HEK293 (cell line): Measurements from ENCODE around the gene DRICH1.

Experiments
- ATF2 ChIP-seq: fragments of 450-650 bp; formaldehyde crosslinking; IDR thresholded peaks from 2 replicates; pipeline ENCODE4 v1.5.1; 2016; ENCODE audit warnings: missing biosample characterization, missing genetic modification characterization, low read depth
- CTCF ChIP-seq: fragments of 450-650 bp; formaldehyde crosslinking; IDR thresholded peaks from 2 replicates; pipeline ENCODE4 v1.5.1; 2016; ENCODE audit warnings: missing biosample characterization, missing genetic modification characterization
- HOXA7 ChIP-seq: sonication (generic); formaldehyde crosslinking; IDR thresholded peaks from 2 replicates; pipeline ENCODE4 v1.8.1; 2022; ENCODE audit warnings: missing genetic modification reagents, borderline replicate concordance
- RBAK ChIP-seq: fragments of 450-650 bp; formaldehyde crosslinking; IDR thresholded peaks from 2 replicates; pipeline ENCODE4 v1.5.1; 2016; ENCODE audit warnings: missing biosample characterization, missing genetic modification characterization
- ZBTB26 ChIP-seq: fragments of 450-650 bp; formaldehyde crosslinking; optimal IDR thresholded peaks from 2 replicates; pipeline ENCODE3; 2016; ENCODE audit warnings: missing biosample characterization, mild to moderate bottlenecking, missing genetic modification characterization
- ZNF23 ChIP-seq: fragments of 450-650 bp; formaldehyde crosslinking; IDR thresholded peaks from 2 replicates; pipeline ENCODE4 v1.5.1; 2016; ENCODE audit warnings: missing biosample characterization, missing genetic modification characterization, borderline replicate concordance
- ZNF510 ChIP-seq: fragments of 450-650 bp; formaldehyde crosslinking; IDR thresholded peaks from 2 replicates; pipeline ENCODE4 v1.5.1; 2018; ENCODE audit warnings: mild to moderate bottlenecking, missing genetic modification characterization, missing biosample characterization; ENCODE audit not compliant: insufficient replicate concordance
- ZNF555 ChIP-seq: fragments of 450-650 bp; formaldehyde crosslinking; conservative IDR thresholded peaks from 2 replicates; pipeline ENCODE4 v1.5.1; 2017; ENCODE audit warnings: missing biosample characterization, mild to moderate bottlenecking, missing genetic modification characterization, inconsistent platforms
- ZNF654 ChIP-seq: fragments of 450-650 bp; formaldehyde crosslinking; IDR thresholded peaks from 2 replicates; pipeline ENCODE4 v1.5.1; 2016; ENCODE audit warnings: low read depth, missing biosample characterization, missing genetic modification characterization
- ZNF670 ChIP-seq: fragments of 450-650 bp; formaldehyde crosslinking; IDR thresholded peaks from 2 replicates; pipeline ENCODE4 v1.5.1; 2016; ENCODE audit warnings: missing biosample characterization, missing genetic modification characterization, low read depth
- ZNF830 ChIP-seq: fragments of 450-650 bp; IDR thresholded peaks from 2 replicates; pipeline ENCODE4 v1.5.0; 2018; ENCODE audit warnings: missing biosample characterization, missing genetic modification characterization, low read depth, mild to moderate bottlenecking, moderate library complexity
- ZNF843 ChIP-seq: fragments of 450-650 bp; formaldehyde crosslinking; IDR thresholded peaks from 2 replicates; pipeline ENCODE4 v1.5.1; 2016; ENCODE audit warnings: missing biosample characterization, missing genetic modification characterization

DNA sequence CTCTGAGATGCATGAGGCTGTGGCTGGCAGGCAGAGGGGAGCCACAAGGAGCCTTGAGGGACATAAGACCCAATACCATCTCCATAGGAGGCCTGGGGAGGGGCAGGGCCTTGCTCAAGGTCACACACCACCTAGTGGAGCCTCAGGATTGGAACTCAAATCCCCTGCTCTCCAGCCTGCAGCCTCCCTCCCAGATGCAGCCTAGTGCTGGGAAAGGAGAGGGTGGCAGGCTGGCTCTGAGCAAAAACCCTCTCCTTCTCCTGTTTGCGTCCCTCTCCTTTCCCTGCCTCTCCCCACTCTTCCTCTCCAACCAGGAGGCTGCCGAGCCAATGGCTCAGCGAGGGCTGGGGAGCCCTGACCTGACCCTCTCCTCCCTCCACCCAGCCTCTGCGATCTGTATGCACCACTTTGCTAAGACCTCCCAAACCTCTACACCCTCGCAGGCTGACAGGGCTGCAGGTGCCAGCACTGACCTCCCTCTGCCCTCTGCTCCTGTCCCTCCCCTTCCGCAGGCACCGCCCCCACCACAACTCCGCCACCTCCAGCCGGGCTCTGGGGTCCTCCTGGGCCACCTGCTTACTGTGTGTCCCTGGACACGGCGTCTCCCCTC is 66.7 kb downstream of the DRICH1 start:
- TF ChIP-seq ZBTB26 (tag by site-specific recombination) (no peak), CTCF (tag by site-specific recombination) (no peak), ZNF654 (tag by site-specific recombination) (no peak), ZNF555 (tag by site-specific recombination) (no peak), ATF2 (no peak), ZNF23 (tag by site-specific recombination) (no peak), HOXA7 (CRISPR knock-in tag) (no peak), ZNF843 (tag by site-specific recombination) (no peak), ZNF830 (tag by site-specific recombination) (no peak), ZNF510 (no peak), ZNF670 (no peak), RBAK (tag by site-specific recombination) (no peak)
